Left kidney (tissue), 8 donors: ENCODE results near the gene ALDH4A1. TPM values are rescaled to one million over a fixed set of nuclear protein-coding genes. Genes with fewer than 3 reads are reported as not detected.
A peak's percentile ranks its signal among the peaks of the same experiment; 100 is the strongest.

Experiments
- DNase-seq: peaks from one replicate; pipeline ENCODE4 v3.0.0-alpha.2; 2013
- long read RNA-seq, 8 donors: transcript quantifications; one replicate each; lab custom pipeline, GENCODE V29; 2026
- polyA plus RNA-seq: library from polyadenylated mRNA; unstranded; fragments of 120-200 nt; gene quantifications from one replicate; pipeline ENCODE4 v1.2.1, GENCODE V29; 2013; ENCODE audit not compliant: insufficient read length

The ALDH4A1 gene, protein sequence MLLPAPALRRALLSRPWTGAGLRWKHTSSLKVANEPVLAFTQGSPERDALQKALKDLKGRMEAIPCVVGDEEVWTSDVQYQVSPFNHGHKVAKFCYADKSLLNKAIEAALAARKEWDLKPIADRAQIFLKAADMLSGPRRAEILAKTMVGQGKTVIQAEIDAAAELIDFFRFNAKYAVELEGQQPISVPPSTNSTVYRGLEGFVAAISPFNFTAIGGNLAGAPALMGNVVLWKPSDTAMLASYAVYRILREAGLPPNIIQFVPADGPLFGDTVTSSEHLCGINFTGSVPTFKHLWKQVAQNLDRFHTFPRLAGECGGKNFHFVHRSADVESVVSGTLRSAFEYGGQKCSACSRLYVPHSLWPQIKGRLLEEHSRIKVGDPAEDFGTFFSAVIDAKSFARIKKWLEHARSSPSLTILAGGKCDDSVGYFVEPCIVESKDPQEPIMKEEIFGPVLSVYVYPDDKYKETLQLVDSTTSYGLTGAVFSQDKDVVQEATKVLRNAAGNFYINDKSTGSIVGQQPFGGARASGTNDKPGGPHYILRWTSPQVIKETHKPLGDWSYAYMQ
- polyA plus RNA-seq, result 52.4 TPM
- long read RNA-seq, donor 1, transcript ALDH4A1-202 (15 exons, 3,363 nt), result major isoform, 16 of 32 reads
- long read RNA-seq, donor 1, partial matches to known transcripts, result 15 of 32 reads
- long read RNA-seq, donor 1, other reads (novel, unspliced or antisense), result 0 of 32 reads
- long read RNA-seq, donor 2, transcript ALDH4A1-202 (15 exons, 3,363 nt), result major isoform, 5 of 102 reads
- long read RNA-seq, donor 2, partial matches to known transcripts, result 96 of 102 reads
- long read RNA-seq, donor 2, other reads (novel, unspliced or antisense), result 0 of 102 reads
- long read RNA-seq, donor 3, partial matches to known transcripts, result 6 of 10 reads
- long read RNA-seq, donor 3, other reads (novel, unspliced or antisense), result 0 of 10 reads
- long read RNA-seq, donor 4, result 0 reads
- long read RNA-seq, donor 5, transcript ALDH4A1-202 (15 exons, 3,363 nt), result major isoform, 23 of 148 reads
- long read RNA-seq, donor 5, partial matches to known transcripts, result 123 of 148 reads
- long read RNA-seq, donor 5, other reads (novel, unspliced or antisense), result 0 of 148 reads
- long read RNA-seq, donor 6, transcript ALDH4A1-202 (15 exons, 3,363 nt), result major isoform, 7 of 92 reads
- long read RNA-seq, donor 6, partial matches to known transcripts, result 85 of 92 reads
- long read RNA-seq, donor 6, other reads (novel, unspliced or antisense), result 0 of 92 reads
- long read RNA-seq, donor 7, transcript ALDH4A1-202 (15 exons, 3,363 nt), result major isoform, 23 of 24 reads
- long read RNA-seq, donor 7, partial matches to known transcripts, result 0 of 24 reads
- long read RNA-seq, donor 7, other reads (novel, unspliced or antisense), result 0 of 24 reads
- long read RNA-seq, donor 8, partial matches to known transcripts, result 0 of 2 reads
- long read RNA-seq, donor 8, other reads (novel, unspliced or antisense), result 0 of 2 reads

- DNase-seq, result peak; percentile 97
Observed at GRCh38 chr1:18902523-18903290, at the start of gene ALDH4A1. TSS of gene ALDH4A1 (minus strand) at chr1:18902555. CDS start at chr1:18902523, 32 bp downstream.

DNA sequence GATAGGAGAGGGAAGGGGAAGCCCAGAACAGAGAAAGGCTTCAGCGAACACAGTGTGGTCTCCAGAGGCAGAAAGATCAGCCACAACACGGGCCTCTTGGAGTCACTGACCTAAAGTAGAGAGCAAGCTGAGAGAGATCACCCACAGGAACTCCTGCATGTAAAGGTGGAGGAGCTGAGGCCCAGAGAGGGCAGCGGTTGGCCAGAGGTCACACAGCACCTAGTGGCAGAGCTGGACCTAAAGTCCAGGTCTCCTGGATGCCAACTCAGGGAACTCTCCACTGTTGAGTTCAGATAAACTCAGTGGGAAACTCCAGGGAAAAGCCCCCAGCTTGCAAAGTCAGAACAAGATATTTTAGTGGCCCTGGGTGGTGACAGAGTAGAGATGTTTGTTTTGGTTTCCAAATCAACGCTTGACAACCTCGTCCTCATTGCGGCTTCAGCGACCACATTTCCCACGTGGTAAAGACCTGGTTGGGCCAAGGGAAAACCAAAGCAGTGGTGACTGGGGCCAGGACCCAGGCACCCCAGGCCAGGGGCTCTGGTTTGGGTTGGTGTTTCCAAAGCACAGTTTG, 49.5 kb upstream of the ALDH4A1 start:
- DNase-seq, result no peak

DNA sequence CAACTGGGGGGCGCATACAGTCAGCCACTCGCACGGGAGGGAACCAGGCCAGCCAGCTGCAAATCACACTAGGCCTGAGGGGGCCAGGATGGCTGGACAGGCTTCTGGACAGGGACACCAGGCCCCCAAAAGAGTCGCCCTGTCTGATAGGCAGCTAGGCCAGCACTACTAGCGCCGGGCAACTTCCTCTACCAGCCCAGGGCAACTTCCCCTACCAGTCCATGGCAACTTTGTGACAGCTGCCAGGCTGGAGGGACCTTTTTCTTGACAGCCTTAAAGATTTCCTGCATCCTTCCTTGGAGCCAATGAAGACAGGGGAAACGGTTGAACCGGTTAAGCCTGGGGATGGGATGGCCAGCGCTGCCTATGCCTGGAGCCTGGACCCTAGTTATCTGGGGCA, 49.1 kb upstream of the ALDH4A1 start:
- DNase-seq, result no peak

- DNase-seq, result no peak
Observed at GRCh38 chr1:18950401-18951026, 48.2 kb upstream of the ALDH4A1 start.

DNA sequence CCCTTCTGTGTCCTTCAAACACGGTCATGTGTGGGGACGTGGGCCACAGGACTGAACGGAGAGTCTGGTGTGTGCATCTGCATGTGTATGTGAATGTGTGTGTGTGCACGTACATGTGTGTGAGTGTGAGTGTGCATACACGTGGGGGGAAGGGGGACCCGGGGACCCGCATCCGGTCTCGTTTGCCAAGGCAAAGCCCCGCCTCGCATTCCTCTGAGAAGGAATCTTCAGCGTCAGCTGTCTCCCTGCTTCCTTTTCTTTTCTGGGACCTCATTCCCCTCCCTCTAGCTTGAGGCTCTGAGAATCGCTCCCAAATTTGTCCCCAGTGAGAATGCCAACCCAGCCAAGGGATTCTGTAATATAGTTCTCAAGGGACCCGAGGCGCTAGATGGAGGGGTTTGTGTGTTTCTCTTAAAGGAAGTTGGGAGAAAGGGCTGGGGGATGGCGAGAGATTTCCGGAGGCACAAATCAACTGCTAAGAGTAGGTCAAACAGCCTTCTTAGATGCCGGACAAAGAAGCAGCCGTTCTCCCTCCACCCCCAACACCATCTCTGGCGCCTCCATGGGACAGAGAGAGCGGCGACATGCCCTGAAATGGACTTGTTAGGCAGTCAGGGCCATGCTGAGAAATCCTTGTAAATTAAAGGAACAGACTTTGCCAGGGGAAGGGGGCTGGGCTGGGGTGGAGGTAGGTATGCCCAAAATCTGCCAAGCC, 47.5 kb upstream of the ALDH4A1 start:
- peak; percentile 77 for DNase-seq

GRCh38 chr1:18948913-18949685, 46.7 kb upstream of the ALDH4A1 start:
- no peak for DNase-seq

DNA sequence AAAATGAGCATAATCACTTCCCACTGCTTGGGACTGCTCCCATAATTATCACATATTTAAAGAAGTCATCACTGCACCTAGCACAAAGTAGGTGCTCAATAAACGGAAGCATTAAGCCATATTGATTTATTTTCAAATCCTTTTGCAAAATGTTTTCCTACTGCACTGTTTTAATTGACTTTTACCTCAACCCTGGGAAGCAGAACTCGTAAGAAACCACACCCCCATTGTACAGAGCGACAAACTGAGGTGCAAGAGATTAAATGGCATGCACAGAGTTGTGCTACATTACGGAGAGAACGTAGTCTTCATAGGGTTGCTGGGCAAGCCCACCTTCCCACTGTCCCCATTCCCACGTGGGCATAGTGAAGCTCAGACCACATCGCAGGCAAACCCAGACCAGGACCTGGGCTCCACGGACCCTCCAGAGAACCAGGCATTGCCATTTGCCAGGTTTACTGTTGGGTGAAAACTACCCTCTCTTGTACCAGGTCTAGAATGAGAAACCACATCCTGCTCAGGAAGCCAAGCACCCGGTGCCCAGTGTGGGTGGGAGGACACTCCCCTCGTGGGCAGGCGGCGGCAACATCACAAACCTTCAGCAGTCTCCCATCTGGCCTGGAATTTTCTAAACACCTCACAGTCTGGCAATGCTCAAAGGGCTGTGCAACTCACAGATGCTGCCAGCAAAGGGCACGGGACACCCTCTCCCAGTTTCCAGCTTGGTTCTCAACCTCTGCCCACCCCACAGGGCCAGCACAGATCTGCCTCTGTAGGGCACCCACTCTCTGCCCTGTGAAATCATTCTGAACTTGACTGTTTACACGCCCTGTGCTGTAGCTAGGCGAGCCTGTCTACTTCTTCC, 45.9 kb upstream of the ALDH4A1 start:
- DNase-seq, result no peak

- DNase-seq, result no peak
Observed at GRCh38 chr1:18947570-18947969, 45.2 kb upstream of the ALDH4A1 start.

DNA sequence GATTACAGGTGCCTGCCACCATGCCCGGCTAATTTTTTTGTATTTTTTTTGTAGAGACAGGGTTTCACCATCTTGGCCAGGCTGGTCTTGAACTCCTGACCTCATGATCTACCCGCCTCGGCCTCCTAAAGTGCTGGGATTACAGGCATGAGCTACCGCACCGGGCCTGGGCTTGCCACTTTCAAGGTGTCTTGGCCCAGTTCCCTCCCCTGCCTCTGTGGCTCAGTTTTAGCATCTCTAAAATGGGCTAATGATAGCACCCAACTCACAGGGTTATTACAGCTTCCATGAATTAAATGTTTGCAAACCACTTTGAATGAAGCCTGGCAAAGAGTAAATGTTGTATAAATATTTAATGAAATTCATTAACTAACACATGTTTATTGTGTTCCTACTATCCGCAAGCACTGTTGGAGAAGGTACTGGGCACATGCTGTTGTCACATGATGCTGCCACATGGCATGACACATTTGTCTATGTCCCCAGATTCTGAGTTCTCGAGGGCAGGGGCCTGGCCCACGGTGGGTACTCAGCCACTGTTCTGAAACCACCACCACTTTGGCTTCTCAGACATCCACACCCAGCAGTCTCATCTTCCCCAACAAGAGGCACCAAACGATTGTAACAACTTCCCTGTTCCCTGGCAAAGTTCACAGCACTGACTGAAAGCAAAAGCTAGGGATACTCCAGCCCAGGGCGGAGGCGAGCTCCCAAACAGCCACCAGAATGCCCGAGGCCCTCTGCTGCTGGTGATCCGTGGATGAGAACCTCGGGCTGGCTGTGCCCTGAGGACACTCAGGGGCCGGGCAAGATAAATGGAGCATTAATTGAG, 44.4 kb upstream of the ALDH4A1 start:
- DNase-seq, result no peak

GRCh38 chr1:18945401-18945849, 43.1 kb upstream of the ALDH4A1 start:
- peak; percentile 92 for DNase-seq

DNA sequence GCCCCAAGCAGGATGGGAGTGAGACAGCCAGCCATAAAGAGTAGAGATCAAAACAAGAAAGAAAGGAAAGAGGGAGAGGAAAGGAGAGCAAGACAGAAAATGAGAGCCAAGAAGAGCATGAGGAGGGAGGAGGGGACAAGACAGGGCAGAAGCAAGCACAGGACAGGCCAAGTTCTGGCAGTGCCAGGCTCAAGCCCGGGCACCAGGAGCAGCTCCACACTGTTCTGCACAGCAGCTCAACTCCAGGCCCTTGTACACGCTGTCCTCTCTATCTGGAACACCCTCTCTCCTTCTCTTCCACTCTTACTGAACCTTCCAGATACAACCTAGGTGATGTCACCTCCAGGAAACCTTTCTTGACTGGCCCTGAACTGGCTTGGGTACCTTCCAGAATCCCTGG, 42.5 kb upstream of the ALDH4A1 start:
- DNase-seq, result no peak

GRCh38 chr1:18943914-18944572, 41.7 kb upstream of the ALDH4A1 start:
- DNase-seq, result no peak

GRCh38 chr1:18943162-18943561, 40.8 kb upstream of the ALDH4A1 start:
- no peak for DNase-seq

DNA sequence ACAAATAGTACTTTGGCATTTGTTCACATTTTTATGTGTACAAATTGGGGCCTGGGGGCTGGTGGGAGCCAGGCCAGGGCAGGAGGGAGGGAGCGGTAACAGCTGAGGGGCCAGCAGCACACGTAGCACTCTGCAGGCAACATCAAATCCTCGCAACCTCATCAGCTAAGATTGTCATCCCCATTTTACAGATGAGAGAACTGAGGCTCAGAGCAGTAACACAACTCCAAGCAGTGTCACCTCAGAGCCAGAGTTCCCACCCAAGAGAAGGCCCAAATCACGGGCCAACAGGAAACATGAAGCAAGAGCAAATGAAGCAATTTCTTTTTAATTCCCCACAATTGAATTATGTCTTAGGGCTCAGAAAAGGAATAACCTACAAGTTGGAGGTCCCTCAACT, 40.0 kb upstream of the ALDH4A1 start:
- no peak for DNase-seq

DNA sequence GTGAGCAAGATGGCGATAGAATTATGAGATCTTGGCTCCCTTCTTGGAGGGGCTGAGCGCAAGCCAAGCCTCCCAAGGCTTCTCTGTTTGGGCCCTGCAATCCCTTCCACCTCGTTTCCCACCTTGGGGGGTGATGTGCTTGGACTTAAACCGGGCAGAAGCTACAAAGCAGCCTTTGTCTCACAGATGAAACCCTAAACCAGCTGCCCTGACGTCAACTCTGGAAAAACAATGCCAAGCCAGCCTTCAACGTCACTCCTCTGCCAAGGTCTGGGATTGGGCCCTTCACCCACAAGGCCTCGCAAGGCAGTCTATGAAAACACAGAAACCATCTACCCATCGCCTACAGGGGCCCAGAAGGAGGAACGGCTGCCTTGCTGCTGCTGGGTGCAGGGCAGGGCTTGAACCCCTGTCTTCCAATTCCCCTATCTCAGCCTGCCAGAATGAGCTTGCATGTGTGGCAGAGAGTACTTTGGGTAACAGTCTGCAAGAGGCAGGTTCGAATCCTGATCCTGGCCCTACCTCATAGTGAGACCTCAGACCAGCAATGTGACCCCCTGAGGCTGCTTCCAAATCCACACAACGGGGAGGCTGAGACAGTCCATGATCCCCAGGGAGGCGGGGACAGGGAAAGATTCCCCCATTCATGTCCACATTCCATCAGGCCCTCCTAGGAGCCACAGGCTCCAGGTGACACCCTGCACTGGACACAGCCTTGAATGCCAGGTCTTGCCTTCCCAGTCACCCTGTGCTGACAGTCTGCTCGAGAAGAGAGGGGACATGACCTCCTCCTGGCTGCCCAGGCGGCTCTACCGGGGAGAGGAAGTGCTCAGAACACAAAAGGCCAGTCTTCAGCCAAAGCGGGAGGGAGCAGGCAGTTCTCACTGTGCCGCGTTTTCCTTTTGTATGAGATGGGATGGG, 39.1 kb upstream of the ALDH4A1 start:
- no peak for DNase-seq
